ENCODE data around the gene IFI16. TPM values are rescaled to one million over a fixed set of nuclear protein-coding genes. Genes with fewer than 3 reads are reported as not detected.

Gene IFI16
- total RNA-seq, 4 donors from 2014 or later: 47.0 to 72.0 (median 50.8) TPM

DNA sequence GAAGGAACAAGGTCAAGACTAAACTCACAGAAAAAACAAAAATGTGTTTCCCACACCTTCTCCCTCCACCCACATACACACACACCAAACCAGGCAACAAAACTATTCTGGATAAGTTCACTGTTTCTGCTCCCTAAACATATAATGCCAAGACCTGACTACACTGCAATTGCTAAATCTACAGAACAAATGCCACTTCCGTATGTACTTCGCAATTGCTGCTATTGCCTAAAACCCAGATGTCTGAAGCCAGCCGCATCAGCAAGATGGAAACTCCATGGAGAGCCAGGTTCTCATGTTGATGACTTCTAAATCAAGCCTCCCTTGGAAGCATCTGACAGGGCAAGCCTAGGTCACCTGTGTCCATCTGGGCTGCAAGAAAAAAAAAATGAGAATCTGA, 75.2 kb downstream of the IFI16 start:
- DNase-seq (ENCODE audit: low spot score in 2 of 2): no peak
- 93 to 94% methylated on average over 3 of the region's 3 CpGs for WGBS, 2 donors
- TF ChIP-seq, protein P1, sequence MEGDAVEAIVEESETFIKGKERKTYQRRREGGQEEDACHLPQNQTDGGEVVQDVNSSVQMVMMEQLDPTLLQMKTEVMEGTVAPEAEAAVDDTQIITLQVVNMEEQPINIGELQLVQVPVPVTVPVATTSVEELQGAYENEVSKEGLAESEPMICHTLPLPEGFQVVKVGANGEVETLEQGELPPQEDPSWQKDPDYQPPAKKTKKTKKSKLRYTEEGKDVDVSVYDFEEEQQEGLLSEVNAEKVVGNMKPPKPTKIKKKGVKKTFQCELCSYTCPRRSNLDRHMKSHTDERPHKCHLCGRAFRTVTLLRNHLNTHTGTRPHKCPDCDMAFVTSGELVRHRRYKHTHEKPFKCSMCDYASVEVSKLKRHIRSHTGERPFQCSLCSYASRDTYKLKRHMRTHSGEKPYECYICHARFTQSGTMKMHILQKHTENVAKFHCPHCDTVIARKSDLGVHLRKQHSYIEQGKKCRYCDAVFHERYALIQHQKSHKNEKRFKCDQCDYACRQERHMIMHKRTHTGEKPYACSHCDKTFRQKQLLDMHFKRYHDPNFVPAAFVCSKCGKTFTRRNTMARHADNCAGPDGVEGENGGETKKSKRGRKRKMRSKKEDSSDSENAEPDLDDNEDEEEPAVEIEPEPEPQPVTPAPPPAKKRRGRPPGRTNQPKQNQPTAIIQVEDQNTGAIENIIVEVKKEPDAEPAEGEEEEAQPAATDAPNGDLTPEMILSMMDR (IDR thresholded peaks at IDR 0.05): no peak
- no peak for TF ChIP-seq POLR2A (IDR thresholded peaks at IDR 0.05)
- intact Hi-C loops (cut with DNase I; ENCODE audit: low total_unique reads): no loop called here
- H3K4me3 ChIP-seq (ENCODE audit: low read depth, poor library complexity, severe bottlenecking): no peak overlapping the region

DNA sequence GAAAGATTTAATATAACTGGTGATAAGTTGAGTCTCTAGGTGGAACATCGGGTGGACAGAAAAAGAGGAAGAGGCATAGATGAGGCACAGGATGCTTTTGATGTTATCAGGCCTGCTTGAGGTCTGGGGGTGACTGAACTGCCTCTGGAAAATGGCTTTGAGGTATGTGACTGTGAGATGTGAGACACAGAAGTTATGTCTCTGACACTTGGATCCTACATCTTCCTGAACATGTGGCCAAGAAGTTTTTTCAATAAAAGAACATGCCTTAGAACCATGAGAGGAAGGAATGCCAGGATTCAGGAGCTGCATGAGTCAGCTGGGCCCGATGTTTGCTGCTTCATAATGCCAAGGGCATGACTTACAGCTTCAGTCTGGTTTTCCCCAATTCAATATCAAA, 78.3 kb downstream of the IFI16 start:
- TF ChIP-seq POLR2A (IDR thresholded peaks at IDR 0.05): no peak
- TF ChIP-seq, protein P1 (IDR thresholded peaks at IDR 0.05): no peak
- no peak overlapping the region for H3K4me3 ChIP-seq (ENCODE audit: low read depth, poor library complexity, severe bottlenecking)
- WGBS, 2 donors: 26 to 28% methylated on average over 2 of the region's 2 CpGs
- intact Hi-C loops (cut with DNase I; ENCODE audit: low total_unique reads): no loop called here
- no peak for DNase-seq (ENCODE audit: low spot score in 2 of 2)

DNA sequence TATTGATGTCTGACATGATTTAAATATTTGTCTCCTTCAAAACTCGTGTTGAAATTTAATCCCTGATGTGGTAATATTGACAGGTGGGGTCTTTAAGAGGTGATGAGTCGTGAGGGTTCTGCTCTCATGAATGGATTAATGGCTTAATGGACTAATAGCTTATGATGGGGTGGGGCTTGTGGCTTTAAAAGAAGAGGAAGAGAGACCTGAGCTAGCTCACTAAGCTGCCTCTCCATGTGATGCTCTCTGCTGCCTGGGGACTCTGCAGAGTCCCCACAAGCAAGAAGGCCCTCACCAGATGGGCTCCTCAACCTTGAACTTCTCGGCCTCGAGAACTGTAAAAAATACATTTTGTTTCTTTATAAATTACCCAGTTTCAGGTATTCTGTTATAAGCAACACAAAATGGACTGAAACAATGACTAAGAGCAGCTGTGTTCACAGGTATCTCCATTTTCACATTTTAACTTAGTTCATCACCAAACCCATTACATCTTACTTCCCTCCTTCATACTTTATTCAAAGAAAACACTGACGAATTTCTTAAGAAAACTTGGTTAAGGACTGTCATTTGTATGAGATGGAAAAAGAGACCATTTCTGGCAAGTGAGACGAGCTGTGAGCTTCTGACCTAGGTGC, 79.0 kb downstream of the IFI16 start:
- TF ChIP-seq, protein P1 (IDR thresholded peaks at IDR 0.05): no peak
- TF ChIP-seq POLR2A (IDR thresholded peaks at IDR 0.05): no peak
- DNase-seq (ENCODE audit: low spot score in 2 of 2): no peak
- intact Hi-C loops (cut with DNase I; ENCODE audit: low total_unique reads): no loop called here
- WGBS, 2 donors: 70% methylated on average over 6 of the region's 6 CpGs
- no peak overlapping the region for H3K4me3 ChIP-seq (ENCODE audit: low read depth, poor library complexity, severe bottlenecking)

DNA sequence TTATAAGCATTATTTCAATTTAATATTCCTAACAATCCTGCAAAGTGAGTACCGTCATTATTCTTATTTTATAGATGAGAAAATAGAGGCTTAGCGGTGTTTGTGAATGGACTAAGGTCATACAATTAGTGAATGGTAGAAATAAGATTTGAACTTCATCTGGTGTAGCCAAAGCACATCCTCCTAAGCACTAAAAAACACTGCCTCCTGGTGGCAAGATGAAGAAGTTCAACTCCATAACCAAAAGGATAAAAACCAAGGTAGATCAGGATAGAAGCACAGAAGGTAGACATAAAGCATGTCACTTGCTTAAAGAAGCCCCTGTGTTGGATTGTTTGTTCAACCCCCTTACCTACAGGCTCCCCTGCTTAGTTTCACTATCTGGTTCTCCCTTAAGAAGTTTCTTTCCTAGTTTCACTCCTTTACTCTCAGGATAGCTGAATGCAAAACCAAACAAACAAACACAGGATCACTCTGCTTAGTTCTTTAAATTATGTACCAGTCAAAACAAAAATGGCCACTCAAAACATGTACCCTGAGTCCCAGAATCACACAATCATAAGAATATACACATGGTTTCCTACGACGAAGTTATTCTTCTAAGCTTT, 79.6 kb downstream of the IFI16 start:
- intact Hi-C loops (cut with DNase I; ENCODE audit: low total_unique reads): no loop called here
- H3K4me3 ChIP-seq (ENCODE audit: low read depth, poor library complexity, severe bottlenecking): no peak overlapping the region
- WGBS, 2 donors: 95 to 96% methylated on average over 4 of the region's 4 CpGs
- no peak for TF ChIP-seq POLR2A (IDR thresholded peaks at IDR 0.05)
- TF ChIP-seq, protein P1 (IDR thresholded peaks at IDR 0.05): no peak
- DNase-seq (ENCODE audit: low spot score in 2 of 2): no peak

DNA sequence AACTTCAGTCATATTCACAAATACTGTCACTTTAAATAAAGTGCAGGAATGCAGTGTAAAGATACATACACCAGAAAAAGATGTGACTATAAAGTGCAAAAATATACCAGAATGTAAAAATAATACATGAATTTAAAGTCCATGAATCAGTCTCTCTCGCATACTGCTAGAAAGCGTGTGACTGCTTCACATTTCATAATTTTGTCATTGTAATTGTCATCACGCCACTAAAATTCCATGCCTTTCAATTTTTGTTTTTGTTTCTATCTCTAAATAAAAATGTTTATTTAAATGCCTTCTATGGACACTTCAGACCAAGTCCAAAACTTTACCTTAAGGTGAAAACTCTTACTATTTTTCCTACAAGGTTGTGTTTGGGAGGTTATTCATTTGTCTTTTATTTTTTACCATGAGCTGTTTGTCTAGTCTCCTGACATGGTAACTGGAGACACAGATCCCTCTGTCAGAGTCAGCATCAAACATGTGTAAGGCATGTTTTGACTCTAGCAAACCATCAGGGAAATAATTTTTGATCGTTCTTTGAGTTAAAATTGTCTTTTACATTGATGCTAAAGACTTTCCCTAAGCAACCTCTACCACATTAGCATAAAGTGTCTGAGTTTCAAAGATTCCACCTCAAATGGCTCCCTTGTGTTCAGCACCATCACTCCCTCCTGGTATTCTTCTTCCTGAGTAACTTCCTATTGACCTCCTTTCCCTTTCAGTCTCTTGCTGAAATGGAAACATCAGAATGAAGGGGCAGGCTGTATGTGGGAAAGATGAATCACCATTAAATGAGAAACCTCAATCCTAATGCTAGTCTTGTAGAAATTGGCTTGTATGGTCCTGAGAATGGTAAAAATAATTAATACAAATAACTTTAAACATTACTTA, 80.8 kb downstream of the IFI16 start:
- TF ChIP-seq, protein P1 (IDR thresholded peaks at IDR 0.05): no peak
- no peak for TF ChIP-seq POLR2A (IDR thresholded peaks at IDR 0.05)
- WGBS, 2 donors: 83 to 86% methylated on average over 4 of the region's 4 CpGs
- intact Hi-C loops (cut with DNase I; ENCODE audit: low total_unique reads): no loop called here
- no peak for DNase-seq (ENCODE audit: low spot score in 2 of 2)
- H3K4me3 ChIP-seq (ENCODE audit: low read depth, poor library complexity, severe bottlenecking): no peak overlapping the region
